ENCODE results near the gene AUTS2. TPM values are rescaled to one million over a fixed set of nuclear protein-coding genes. Genes with fewer than 3 reads are reported as not detected.

The AUTS2 gene
- polyA plus RNA-seq, 3 donors = 0.08 to 0.35 TPM; not detected in 1

GRCh38 chr7:70787286-70787685 lies 1189.0 kb downstream of the AUTS2 start:
- H3K4me2 ChIP-seq (replicated peaks; ENCODE audit: extremely low read depth, low read length, poor library complexity, severe bottlenecking) = no peak overlapping the region
- H3K9me3 ChIP-seq (replicated peaks in 1 of 2; ENCODE audit: control insufficient read depth in 1 of 2, insufficient read depth in 1 of 2, low read length in 2 of 2) = peaks cover 3 to 19% of the 10 kb centered on the region in 2 donors
- H3K36me3 ChIP-seq (replicated peaks in 1 of 2; ENCODE audit: control insufficient read depth in 1 of 2, insufficient read depth in 2 of 2, low read length in 2 of 2) = no peaks in the 10 kb centered on the region
- H3K27ac ChIP-seq (ENCODE audit: low read depth in 1 of 2, low read length in 2 of 2) = no peak overlapping the region
- no peaks in the 10 kb centered on the region for H3K79me2 ChIP-seq (ENCODE audit: insufficient read depth, low read length)
- DNase-seq = no peak
- TF ChIP-seq CTCF (IDR thresholded peaks at IDR 0.05) = no peak
- H3K4me3 ChIP-seq (replicated peaks in 1 of 3; ENCODE audit: low read depth in 2 of 3, low read length in 3 of 3) = no peak overlapping the region
- no peaks in the 10 kb centered on the region for H3K4me1 ChIP-seq (ENCODE audit: control insufficient read depth in 1 of 2, insufficient read depth in 2 of 2, low read length in 2 of 2)
- Mint-ChIP-seq H3K9me3 (peaks cover 2 to 15% (median 10%) of the 10 kb centered on the region in 7 donors), H3K4me1 (no peaks in the 10 kb centered on the region), H3K27ac (no peak overlapping the region), H3K27me3 (ENCODE audit: low read depth in 3 of 3) (no peaks in the 10 kb centered on the region), H3K36me3 (peaks cover 0 to 4% of the 10 kb centered on the region in 2 donors), H3K4me3 (no peak overlapping the region)
- H3K9ac ChIP-seq (ENCODE audit: insufficient read depth, low read length, poor library complexity, severe bottlenecking) = no peak overlapping the region
- H3K27me3 ChIP-seq (ENCODE audit: control insufficient read depth in 2 of 2, insufficient read depth in 2 of 2, low read length in 2 of 2) = no peaks in the 10 kb centered on the region
- no peaks in the 10 kb centered on the region for H4K20me1 ChIP-seq (ENCODE audit: insufficient read depth, low read length)
- no peak overlapping the region for H2AFZ ChIP-seq (ENCODE audit: insufficient read depth, low read depth, low read length, poor library complexity, severe bottlenecking)
- 95% methylated on average over 20 of the region's 25 CpGs for WGBS (ENCODE audit: insufficient coverage)
- intact Hi-C loops (cut with micrococcal nuclease) = no loop called here

DNA sequence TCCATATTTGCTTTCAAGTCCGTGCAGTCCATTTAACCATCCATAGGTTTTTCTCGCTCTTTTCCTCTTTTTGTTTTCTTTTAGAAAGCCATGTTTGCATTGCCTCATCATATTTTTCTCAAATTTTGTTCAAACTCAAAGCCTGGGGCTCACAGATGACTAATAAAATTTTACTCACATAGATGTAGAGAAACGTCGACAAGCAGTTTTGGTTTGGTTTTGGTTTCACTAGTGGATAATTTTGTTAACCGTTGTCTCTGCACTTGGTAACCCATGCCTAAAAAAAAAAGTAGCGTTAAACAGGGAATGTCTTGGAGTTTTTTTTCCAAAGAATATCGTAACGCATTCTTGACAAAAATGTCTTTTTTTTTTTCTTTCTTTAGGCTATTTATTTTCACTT lies 1189.5 kb downstream of the AUTS2 start:
- Histone ChIP-seq H2AFZ (ENCODE audit: insufficient read depth, low read depth, low read length, poor library complexity, severe bottlenecking) (no peak overlapping the region), H3K4me1 (ENCODE audit: control insufficient read depth in 1 of 2, insufficient read depth in 2 of 2, low read length in 2 of 2) (no peaks in the 10 kb centered on the region), H3K27ac (ENCODE audit: low read depth in 1 of 2, low read length in 2 of 2) (no peak overlapping the region), H3K4me3 (replicated peaks in 1 of 3; ENCODE audit: low read depth in 2 of 3, low read length in 3 of 3) (no peak overlapping the region), H4K20me1 (ENCODE audit: insufficient read depth, low read length) (no peaks in the 10 kb centered on the region), H3K4me2 (replicated peaks; ENCODE audit: extremely low read depth, low read length, poor library complexity, severe bottlenecking) (no peak overlapping the region), H3K36me3 (replicated peaks in 1 of 2; ENCODE audit: control insufficient read depth in 1 of 2, insufficient read depth in 2 of 2, low read length in 2 of 2) (no peaks in the 10 kb centered on the region), H3K79me2 (ENCODE audit: insufficient read depth, low read length) (no peaks in the 10 kb centered on the region), H3K9me3 (replicated peaks in 1 of 2; ENCODE audit: control insufficient read depth in 1 of 2, insufficient read depth in 1 of 2, low read length in 2 of 2) (peaks cover 3 to 19% of the 10 kb centered on the region in 2 donors), H3K9ac (ENCODE audit: insufficient read depth, low read length, poor library complexity, severe bottlenecking) (no peak overlapping the region), H3K27me3 (ENCODE audit: control insufficient read depth in 2 of 2, insufficient read depth in 2 of 2, low read length in 2 of 2) (no peaks in the 10 kb centered on the region)
- Mint-ChIP-seq H3K27me3 (ENCODE audit: low read depth in 3 of 3) (no peaks in the 10 kb centered on the region), H3K36me3 (peaks cover 0 to 4% of the 10 kb centered on the region in 2 donors), H3K9me3 (peaks cover 2 to 15% (median 10%) of the 10 kb centered on the region in 7 donors), H3K4me3 (no peak overlapping the region), H3K4me1 (no peaks in the 10 kb centered on the region), H3K27ac (no peak overlapping the region)
- TF ChIP-seq CTCF (IDR thresholded peaks at IDR 0.05) = no peak
- no peak for DNase-seq
- WGBS (ENCODE audit: insufficient coverage) = 94% methylated on average over 2 of the region's 8 CpGs
- intact Hi-C loops (cut with micrococcal nuclease) = no loop called here

Data from CD14-positive monocyte (primary cell).